ENCODE results near the gene DDX54. TPM values are rescaled to one million over a fixed set of nuclear protein-coding genes. Genes with fewer than 3 reads are reported as not detected.

The DDX54 gene
- total RNA-seq, 1 experiment from 2014 or later: 83.0 TPM

DNA sequence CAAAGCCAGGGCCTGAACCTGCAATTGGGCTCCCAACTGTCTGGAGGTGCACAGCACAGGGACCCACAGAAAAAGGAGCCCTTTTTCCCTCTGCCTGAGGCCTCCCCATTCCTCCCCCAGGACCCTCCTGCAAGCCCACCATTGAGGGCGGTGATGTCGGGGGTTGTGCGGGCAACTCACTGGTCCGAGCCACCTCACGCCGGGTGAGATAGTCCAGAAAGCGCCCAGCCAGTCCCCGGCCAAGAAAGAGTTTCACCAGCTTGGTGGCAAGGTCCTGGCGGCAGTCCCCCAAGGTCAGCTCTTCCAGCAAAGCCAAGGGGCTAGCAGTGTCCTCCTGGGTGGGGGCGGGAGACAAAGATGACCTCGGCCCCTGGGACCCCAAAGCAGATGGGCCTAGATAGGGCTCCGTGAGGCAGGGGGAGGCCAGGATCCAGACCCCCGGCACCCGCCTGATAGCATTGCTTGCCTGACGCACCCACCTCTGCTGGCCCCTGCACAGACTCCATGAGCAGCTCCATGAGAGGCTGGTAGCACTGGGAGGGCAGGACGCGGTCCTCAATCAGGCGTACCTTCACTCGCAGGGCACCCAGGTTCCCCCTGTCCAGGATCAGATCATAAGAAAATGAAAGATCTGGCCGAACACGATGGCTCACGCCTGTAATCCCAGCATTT is 69.7 kb downstream of the DDX54 start:
- H3K79me1 ChIP-seq (ENCODE audit: insufficient read depth, low read depth, low read length, poor library complexity, severe bottlenecking): no peaks in the 10 kb centered on the region
- no peak overlapping the region for H4K5ac ChIP-seq (ENCODE audit: insufficient read length, low read depth, low read length)
- H3K23me2 ChIP-seq (ENCODE audit: insufficient read length, low read depth, low read length, poor library complexity, severe bottlenecking): no peaks in the 10 kb centered on the region
- no peak overlapping the region for H3K4ac ChIP-seq (ENCODE audit: low read depth, low read length)
- no peak overlapping the region for H2BK5ac ChIP-seq (ENCODE audit: insufficient read length, low read length)
- no CpG with 5 or more reads among the region's 22 CpGs for WGBS (ENCODE audit: extremely low coverage, insufficient read length, low lambda C conversion rate)
- no peak overlapping the region for H3K18ac ChIP-seq (ENCODE audit: insufficient read length, low read depth, low read length)
- H4K8ac ChIP-seq (replicated peaks; ENCODE audit: insufficient read length, low read depth, low read length): no peak overlapping the region
- no peak overlapping the region for H2BK15ac ChIP-seq (ENCODE audit: low read depth, low read length)
- no peaks in the 10 kb centered on the region for H3K27me3 ChIP-seq (ENCODE audit: insufficient read depth, low read length)
- H3K4me1 ChIP-seq (ENCODE audit: insufficient read depth, low read length): no peaks in the 10 kb centered on the region
- H4K91ac ChIP-seq (ENCODE audit: insufficient read length, low read depth, low read length): no peak overlapping the region
- no peak overlapping the region for H3K9ac ChIP-seq (ENCODE audit: extremely low read depth, insufficient read length, low read length)
- H3K27ac ChIP-seq (ENCODE audit: insufficient read length, low read depth, low read length): no peak overlapping the region
- no peak overlapping the region for H2BK120ac ChIP-seq (ENCODE audit: low read depth, low read length, poor library complexity, severe bottlenecking)
- Mint-ChIP-seq H3K27ac (no peak overlapping the region), H3K36me3 (ENCODE audit: insufficient read depth in 1 of 3, low read depth in 3 of 3) (no peaks in the 10 kb centered on the region), H3K4me3 (no peak overlapping the region), H3K27me3 (ENCODE audit: low read depth) (no peaks in the 10 kb centered on the region), H3K9me3 (no peaks in the 10 kb centered on the region), H3K4me1 (peaks cover 4 to 13% of the 10 kb centered on the region in 2 experiments)
- H3K56ac ChIP-seq (ENCODE audit: insufficient read length, low read depth, low read length): no peak overlapping the region
- H2AFZ ChIP-seq (ENCODE audit: low read length): no peak overlapping the region
- H3K79me2 ChIP-seq (ENCODE audit: insufficient read depth, low read length): no peaks in the 10 kb centered on the region
- no peak overlapping the region for H3K23ac ChIP-seq (ENCODE audit: insufficient read length, low read depth, low read length)
- no peak overlapping the region; the same call in 1 of the 2 replicates for H3K14ac ChIP-seq (ENCODE audit: insufficient read depth, low read length)
- no peak for DNase-seq
- H2AK5ac ChIP-seq (ENCODE audit: insufficient read length, low read length): no peak overlapping the region
- H3K9me3 ChIP-seq (ENCODE audit: control insufficient read depth, low read depth, low read length): no peaks in the 10 kb centered on the region
- TF ChIP-seq, protein P1, sequence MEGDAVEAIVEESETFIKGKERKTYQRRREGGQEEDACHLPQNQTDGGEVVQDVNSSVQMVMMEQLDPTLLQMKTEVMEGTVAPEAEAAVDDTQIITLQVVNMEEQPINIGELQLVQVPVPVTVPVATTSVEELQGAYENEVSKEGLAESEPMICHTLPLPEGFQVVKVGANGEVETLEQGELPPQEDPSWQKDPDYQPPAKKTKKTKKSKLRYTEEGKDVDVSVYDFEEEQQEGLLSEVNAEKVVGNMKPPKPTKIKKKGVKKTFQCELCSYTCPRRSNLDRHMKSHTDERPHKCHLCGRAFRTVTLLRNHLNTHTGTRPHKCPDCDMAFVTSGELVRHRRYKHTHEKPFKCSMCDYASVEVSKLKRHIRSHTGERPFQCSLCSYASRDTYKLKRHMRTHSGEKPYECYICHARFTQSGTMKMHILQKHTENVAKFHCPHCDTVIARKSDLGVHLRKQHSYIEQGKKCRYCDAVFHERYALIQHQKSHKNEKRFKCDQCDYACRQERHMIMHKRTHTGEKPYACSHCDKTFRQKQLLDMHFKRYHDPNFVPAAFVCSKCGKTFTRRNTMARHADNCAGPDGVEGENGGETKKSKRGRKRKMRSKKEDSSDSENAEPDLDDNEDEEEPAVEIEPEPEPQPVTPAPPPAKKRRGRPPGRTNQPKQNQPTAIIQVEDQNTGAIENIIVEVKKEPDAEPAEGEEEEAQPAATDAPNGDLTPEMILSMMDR (conservative IDR thresholded peaks at IDR 0.05): no peak
- no peaks in the 10 kb centered on the region for H4K20me1 ChIP-seq (ENCODE audit: control insufficient read depth, insufficient read depth, insufficient read length)
- no peak overlapping the region for H2BK20ac ChIP-seq (ENCODE audit: low read depth, low read length, poor library complexity, severe bottlenecking)
- H3K4me2 ChIP-seq (ENCODE audit: insufficient read depth, insufficient read length, low read length): no peak overlapping the region
- no peak overlapping the region for H2BK12ac ChIP-seq (ENCODE audit: insufficient read length, low read depth, low read length)
- H3T11ph ChIP-seq (ENCODE audit: low read length): no peak overlapping the region
